Adrenal gland (tissue), 5 donors: ENCODE measurements around the gene BIRC5.

Experiments used
- POLR2A ChIP-seq, 2 donors: fragments of 450-650 bp; IDR thresholded peaks; one replicate each; pipeline ENCODE4 v1.6.1; 2017; ENCODE audit warnings: antibody characterized with exemption in 2 of 2, mild to moderate bottlenecking in 2 of 2, moderate library complexity in 1 of 2
- TF ChIP-seq, protein P1 (sequence below), 6 experiments: fragments of 450-650 bp in 4 of 6; fragments of 200-600 bp in 2 of 6; sonication (generic) in 1 of 6; IDR thresholded peaks; 1 replicate in 5 of 6; 2 replicates in 1 of 6; pipeline versions ENCODE4 v1.5.1 to v1.8.0; 2016 to 2021; ENCODE audit warnings: antibody characterized with exemption in 6 of 6, mild to moderate bottlenecking in 2 of 6, moderate library complexity in 1 of 6
- donor health status: DM: no; HTN: no; CAD: no.

DNA sequence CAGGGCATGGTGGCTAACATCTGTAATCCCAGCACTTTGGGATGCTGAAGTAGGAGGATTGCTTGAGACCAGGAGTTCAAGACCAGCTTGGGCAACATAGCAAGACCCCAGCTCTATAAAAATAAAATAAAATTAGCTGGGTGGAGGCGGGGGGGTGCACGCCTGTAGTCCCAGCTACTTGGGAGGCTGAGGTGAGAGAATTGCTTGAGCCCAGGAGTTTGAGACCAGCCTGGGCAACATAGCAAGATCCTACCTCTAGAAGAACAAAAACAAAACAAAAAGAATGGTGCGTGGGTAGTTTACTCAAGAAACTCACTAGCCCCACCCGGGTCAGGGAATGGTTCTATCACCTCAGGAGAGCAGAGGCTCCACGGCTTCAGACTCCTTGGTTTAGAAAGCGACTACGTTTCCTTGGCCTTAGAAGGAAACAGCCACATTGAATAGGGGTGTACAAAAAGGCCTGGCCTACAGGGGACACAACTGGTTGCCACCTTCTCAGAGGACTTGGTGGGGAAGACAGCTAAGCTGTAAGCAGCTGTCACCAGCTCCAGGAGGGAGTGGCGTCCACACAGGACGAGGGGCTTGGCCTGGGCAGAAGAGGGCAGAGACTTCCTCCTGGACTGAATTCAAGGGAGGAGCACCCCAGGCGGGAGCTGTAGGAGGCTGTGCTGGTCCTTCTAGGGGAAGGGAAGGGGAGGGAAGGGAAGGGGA is 27.9 kb upstream of the BIRC5 start:
- TF ChIP-seq, protein P1, sequence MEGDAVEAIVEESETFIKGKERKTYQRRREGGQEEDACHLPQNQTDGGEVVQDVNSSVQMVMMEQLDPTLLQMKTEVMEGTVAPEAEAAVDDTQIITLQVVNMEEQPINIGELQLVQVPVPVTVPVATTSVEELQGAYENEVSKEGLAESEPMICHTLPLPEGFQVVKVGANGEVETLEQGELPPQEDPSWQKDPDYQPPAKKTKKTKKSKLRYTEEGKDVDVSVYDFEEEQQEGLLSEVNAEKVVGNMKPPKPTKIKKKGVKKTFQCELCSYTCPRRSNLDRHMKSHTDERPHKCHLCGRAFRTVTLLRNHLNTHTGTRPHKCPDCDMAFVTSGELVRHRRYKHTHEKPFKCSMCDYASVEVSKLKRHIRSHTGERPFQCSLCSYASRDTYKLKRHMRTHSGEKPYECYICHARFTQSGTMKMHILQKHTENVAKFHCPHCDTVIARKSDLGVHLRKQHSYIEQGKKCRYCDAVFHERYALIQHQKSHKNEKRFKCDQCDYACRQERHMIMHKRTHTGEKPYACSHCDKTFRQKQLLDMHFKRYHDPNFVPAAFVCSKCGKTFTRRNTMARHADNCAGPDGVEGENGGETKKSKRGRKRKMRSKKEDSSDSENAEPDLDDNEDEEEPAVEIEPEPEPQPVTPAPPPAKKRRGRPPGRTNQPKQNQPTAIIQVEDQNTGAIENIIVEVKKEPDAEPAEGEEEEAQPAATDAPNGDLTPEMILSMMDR (IDR thresholded peaks at IDR 0.05): no peak
- no peak for TF ChIP-seq POLR2A (IDR thresholded peaks at IDR 0.05)
